HFF-Myc (cell line): ENCODE data around the gene CNKSR3.

Experiments
- DNase-seq: peaks from one replicate; pipeline ENCODE4 v3.0.0-alpha.2; 2011; ENCODE audit warnings: low read depth; ENCODE audit errors: extremely low read depth
- H3K4me3 ChIP-seq: replicated peaks from 2 replicates; pipeline ENCODE4 v1.5.1; 2011; ENCODE audit warnings: low read depth, mild to moderate bottlenecking, control low read depth, low read length
- CTCF ChIP-seq: IDR thresholded peaks from 2 replicates; pipeline ENCODE4 v1.5.1; 2012; ENCODE audit warnings: mild to moderate bottlenecking, low read depth, low read length, control low read depth; ENCODE audit errors: missing control alignments

Gene CNKSR3

GRCh38 chr6:154435400-154435945 is 75.0 kb downstream of the CNKSR3 start:
- no peak for DNase-seq
- no peak for TF ChIP-seq CTCF
- no peak overlapping the region for H3K4me3 ChIP-seq

- TF ChIP-seq CTCF = no peak
- DNase-seq = no peak
These were observed 75.8 kb downstream of the CNKSR3 start for GRCh38 chr6:154434662-154435061.

GRCh38 chr6:154433477-154434241 is 76.8 kb downstream of the CNKSR3 start:
- DNase-seq = no peak
- no peak for TF ChIP-seq CTCF
- H3K4me3 ChIP-seq = no peak overlapping the region

More at GRCh38 chr6:154434662-154435061, 75.8 kb downstream of the CNKSR3 start:
- H3K4me3 ChIP-seq = no peak overlapping the region

- no peak for DNase-seq
- no peak for TF ChIP-seq CTCF
- no peak overlapping the region for H3K4me3 ChIP-seq
These were observed 77.7 kb downstream of the CNKSR3 start for GRCh38 chr6:154432533-154433476.

GRCh38 chr6:154430481-154430919 is 80.0 kb downstream of the CNKSR3 start:
- no peak for DNase-seq
- no peak overlapping the region for H3K4me3 ChIP-seq
- no peak for TF ChIP-seq CTCF

GRCh38 chr6:154429711-154430110 is 80.8 kb downstream of the CNKSR3 start:
- H3K4me3 ChIP-seq = no peak overlapping the region
- TF ChIP-seq CTCF = no peak
- no peak for DNase-seq
